Lower lobe of right lung (tissue), 2 donors: ENCODE measurements around the gene RPS2. TPM values are rescaled to one million over a fixed set of nuclear protein-coding genes. Genes with fewer than 3 reads are reported as not detected.

Experiments used
- ATAC-seq, 2 donors: fragments of 200-7000 bp; cut with Tn5 transposase; one replicate each; pipeline ENCODE4 v1.9.1; 2020 to 2022; ENCODE audit warnings: mild to moderate bottlenecking in 2 of 2, moderate library complexity in 2 of 2
- DNase-seq: peaks from one replicate; pipeline ENCODE4 v3.0.0-alpha.2; 2020
- H3K27ac ChIP-seq: fragments of 200-600 bp; one replicate; pipeline ENCODE4 v1.8.0; 2022
- H3K27me3 ChIP-seq: fragments of 200-600 bp; one replicate; pipeline ENCODE4 v1.8.0; 2022; ENCODE audit warnings: low read depth
- H3K36me3 ChIP-seq: fragments of 200-600 bp; one replicate; pipeline ENCODE4 v1.8.0; 2022; ENCODE audit warnings: mild to moderate bottlenecking
- H3K4me1 ChIP-seq: fragments of 200-600 bp; one replicate; pipeline ENCODE4 v1.8.0; 2022
- H3K4me3 ChIP-seq: fragments of 200-600 bp; one replicate; pipeline ENCODE4 v1.8.0; 2022; ENCODE audit warnings: mild to moderate bottlenecking
- H3K9me3 ChIP-seq: fragments of 200-600 bp; one replicate; pipeline ENCODE4 v1.8.0; 2022
- intact Hi-C: fragments of 100-400 bp; cut with DNase I; formaldehyde crosslinking; loops from one replicate; pipeline ENCODE4 v1.11.0; 2022
- total RNA-seq: library from RNA; stranded (reverse); fragmentation: NEBNext Ultra II Directional; extraction: Animal tissue kit (Norgen Biotek cat#: 25700); gene quantifications from one replicate; pipeline ENCODE4 v1.2.1, GENCODE V29; 2021
- TF ChIP-seq, protein P1 (sequence below): fragments of 200-600 bp; IDR thresholded peaks from one replicate; pipeline ENCODE4 v1.8.0; 2022; ENCODE audit warnings: antibody characterized with exemption, mild to moderate bottlenecking
- donor health status: DM: no; HTN: yes; CAD: no; lungs with severe emphysema.

The RPS2 gene
- total RNA-seq, 1 donor from 2014 or later: 1,721 TPM

DNA sequence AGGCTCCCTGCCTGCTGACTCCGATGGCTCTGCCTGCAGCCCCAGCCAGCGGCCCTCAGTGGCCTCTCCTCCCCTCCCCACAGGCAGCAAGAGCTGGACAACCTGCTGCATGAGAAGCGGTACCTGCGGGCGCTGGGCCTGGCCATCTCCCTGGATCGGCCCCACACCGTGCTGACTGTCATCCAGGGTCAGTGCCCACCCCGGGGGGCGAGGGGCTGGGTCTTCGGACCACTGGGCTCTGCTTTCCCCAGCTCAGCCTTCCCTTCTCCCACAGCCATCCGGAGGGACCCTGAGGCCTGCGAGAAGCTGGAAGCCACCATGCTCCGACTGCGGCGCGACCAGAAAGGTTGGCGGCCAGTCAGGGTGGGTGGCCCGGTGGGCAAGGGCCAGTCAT is 13.2 kb upstream of the RPS2 start:
- Histone ChIP-seq H3K27ac (no peak overlapping the region), H3K4me3 (no peak overlapping the region), H3K36me3 (peaks cover 45% of the 10 kb centered on the region), H3K4me1 (peaks cover 23% of the 10 kb centered on the region), H3K9me3 (no peaks in the 10 kb centered on the region), H3K27me3 (peaks cover 33% of the 10 kb centered on the region)
- TF ChIP-seq, protein P1, sequence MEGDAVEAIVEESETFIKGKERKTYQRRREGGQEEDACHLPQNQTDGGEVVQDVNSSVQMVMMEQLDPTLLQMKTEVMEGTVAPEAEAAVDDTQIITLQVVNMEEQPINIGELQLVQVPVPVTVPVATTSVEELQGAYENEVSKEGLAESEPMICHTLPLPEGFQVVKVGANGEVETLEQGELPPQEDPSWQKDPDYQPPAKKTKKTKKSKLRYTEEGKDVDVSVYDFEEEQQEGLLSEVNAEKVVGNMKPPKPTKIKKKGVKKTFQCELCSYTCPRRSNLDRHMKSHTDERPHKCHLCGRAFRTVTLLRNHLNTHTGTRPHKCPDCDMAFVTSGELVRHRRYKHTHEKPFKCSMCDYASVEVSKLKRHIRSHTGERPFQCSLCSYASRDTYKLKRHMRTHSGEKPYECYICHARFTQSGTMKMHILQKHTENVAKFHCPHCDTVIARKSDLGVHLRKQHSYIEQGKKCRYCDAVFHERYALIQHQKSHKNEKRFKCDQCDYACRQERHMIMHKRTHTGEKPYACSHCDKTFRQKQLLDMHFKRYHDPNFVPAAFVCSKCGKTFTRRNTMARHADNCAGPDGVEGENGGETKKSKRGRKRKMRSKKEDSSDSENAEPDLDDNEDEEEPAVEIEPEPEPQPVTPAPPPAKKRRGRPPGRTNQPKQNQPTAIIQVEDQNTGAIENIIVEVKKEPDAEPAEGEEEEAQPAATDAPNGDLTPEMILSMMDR: no peak
- DNase-seq: peak; percentile 47
- intact Hi-C loops: no loop called here
- no peak for ATAC-seq

DNA sequence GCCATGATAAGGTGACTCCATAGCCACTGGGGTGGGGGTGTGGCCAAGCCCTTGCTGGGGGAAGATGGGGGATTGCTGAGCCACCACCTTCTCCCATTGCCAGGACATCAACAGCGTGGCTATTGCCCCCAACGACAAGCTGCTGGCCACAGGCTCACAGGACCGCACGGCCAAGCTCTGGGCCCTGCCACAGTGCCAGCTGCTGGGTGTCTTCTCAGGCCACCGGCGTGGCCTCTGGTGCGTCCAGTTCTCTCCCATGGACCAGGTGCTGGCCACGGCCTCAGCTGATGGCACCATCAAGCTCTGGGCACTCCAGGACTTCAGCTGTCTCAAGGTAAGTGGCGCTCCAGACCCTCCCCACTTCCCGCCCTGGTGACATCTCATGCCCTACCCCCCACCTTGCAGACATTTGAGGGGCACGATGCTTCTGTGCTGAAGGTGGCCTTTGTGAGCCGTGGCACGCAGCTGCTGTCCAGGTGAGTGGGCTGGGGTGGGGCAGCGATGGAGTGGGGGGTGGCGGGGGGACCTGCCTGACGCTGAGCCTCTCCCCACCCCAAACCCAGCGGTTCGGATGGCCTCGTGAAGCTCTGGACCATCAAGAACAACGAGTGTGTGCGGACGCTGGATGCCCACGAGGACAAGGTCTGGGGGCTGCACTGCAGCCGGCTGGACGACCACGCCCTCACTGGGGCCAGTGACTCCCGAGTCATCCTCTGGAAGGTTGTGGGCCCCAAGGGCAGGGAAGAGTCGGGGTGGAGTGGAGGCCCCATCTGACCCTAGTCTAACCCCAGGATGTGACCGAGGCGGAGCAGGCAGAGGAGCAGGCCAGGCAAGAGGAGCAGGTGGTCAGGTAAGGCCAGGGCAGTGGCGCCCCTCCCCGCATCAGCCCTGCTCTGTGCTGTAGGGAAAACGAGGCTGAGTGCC is 12.6 kb upstream of the RPS2 start:
- Histone ChIP-seq H3K27ac (no peak overlapping the region), H3K4me3 (no peak overlapping the region), H3K36me3 (peaks cover 45% of the 10 kb centered on the region), H3K9me3 (no peaks in the 10 kb centered on the region), H3K4me1 (peaks cover 28% of the 10 kb centered on the region), H3K27me3 (peaks cover 33% of the 10 kb centered on the region)
- intact Hi-C loops: no loop called here
- TF ChIP-seq, protein P1: no peak
- DNase-seq (peak; percentile 41), ATAC-seq (no peak)

DNA sequence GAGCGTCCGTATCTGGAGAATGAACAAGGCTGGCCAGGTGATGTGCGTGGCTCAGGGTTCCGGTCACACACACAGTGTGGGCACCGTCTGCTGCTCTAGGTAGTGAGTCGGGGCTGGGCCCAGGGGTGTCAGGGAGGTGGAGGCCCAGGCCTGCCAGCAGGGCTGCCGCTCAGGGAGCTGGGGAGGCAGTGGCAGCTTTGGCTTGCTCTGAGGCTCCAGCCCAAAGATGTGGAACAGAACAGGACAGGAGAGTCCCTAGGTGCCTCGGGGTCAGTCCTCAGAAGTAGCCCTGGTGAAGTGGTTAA is 11.5 kb upstream of the RPS2 start:
- peaks cover 27% of the 10 kb centered on the region for H3K27me3 ChIP-seq
- ATAC-seq (no peak), DNase-seq (no peak)
- peaks cover 45% of the 10 kb centered on the region for H3K36me3 ChIP-seq
- H3K4me1 ChIP-seq: peaks cover 32% of the 10 kb centered on the region
- intact Hi-C loops: no loop called here
- TF ChIP-seq, protein P1: no peak
- H3K27ac ChIP-seq: no peak overlapping the region
- H3K4me3 ChIP-seq: no peak overlapping the region
- H3K9me3 ChIP-seq: no peaks in the 10 kb centered on the region

DNA sequence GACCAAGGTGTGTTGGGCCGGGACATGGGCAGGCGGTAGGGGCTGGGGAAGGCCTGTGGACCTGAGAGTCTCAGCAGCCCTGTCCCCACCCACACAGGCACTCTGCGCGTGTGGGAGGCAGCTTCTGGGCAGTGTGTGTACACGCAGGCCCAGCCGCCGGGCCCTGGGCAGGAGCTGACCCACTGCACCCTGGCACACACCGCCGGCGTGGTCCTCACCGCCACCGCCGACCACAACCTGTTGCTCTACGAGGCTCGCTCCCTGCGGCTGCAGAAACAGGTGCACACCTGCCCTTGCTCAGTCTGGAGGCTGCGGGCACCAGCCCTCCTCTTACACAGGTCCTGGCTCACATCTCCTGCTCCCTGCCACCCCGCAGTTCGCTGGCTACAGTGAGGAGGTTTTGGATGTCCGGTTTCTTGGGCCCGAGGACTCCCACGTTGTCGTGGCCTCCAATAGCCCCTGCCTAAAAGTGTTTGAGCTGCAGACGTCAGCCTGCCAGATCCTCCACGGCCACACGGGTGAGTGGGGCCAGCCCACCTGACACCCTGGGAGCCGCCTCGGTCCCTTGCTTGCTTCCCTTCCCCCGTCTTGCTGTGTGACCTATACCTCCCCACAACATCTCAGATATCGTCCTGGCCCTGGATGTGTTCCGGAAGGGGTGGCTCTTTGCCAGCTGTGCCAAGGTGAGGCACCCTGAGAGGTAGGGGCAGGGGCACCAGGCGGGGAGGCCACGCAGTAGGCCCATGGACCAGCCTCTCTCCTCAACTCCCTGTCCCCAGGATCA is 11.0 kb upstream of the RPS2 start:
- Histone ChIP-seq H3K4me1 (peaks cover 37% of the 10 kb centered on the region), H3K9me3 (no peaks in the 10 kb centered on the region), H3K27ac (no peak overlapping the region), H3K27me3 (peaks cover 22% of the 10 kb centered on the region), H3K4me3 (no peak overlapping the region), H3K36me3 (peaks cover 45% of the 10 kb centered on the region)
- TF ChIP-seq, protein P1: no peak
- intact Hi-C loops: no loop called here
- ATAC-seq (no peak), DNase-seq (peak; percentile 46)

DNA sequence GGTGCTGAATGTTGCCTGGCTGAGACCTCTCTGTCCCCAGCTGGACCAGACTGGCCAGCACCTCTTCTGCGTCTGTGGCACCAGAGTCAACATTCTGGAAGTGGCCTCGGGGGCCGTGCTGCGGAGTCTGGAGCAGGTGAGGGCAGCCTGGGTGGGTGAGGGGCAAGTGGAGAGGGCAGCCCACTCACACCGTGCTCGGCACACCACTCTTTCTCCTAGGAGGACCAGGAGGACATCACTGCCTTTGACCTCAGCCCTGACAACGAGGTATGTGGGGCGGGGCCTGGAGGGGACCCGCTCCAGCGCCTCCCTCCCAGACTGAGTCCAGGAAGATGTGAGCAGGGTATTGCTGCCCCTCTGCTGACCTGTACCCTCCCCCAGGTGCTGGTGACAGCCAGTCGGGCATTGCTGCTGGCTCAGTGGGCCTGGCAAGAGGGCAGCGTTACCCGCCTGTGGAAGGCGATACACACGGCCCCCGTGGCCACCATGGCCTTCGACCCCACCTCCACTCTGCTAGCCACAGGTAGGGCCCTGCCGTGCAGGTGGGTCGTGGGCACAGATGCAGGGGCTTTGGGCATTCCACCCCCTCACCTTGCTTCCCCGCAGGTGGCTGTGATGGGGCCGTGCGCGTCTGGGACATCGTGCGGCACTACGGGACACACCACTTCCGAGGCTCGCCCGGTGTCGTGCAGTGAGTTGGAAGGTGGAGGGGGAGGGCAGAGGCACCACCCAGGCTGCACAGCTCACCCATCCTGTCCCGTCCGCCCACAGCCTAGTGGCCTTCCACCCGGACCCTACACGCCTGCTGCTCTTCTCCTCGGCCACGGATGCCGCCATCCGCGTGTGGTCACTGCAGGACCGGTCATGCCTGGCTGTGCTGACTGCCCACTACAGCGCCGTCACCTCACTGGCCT is 9.8 kb upstream of the RPS2 start:
- ATAC-seq: no peak
- Histone ChIP-seq H3K9me3 (no peaks in the 10 kb centered on the region), H3K4me1 (peaks cover 31% of the 10 kb centered on the region), H3K27me3 (peaks cover 9% of the 10 kb centered on the region), H3K36me3 (peaks cover 45% of the 10 kb centered on the region), H3K4me3 (no peak overlapping the region), H3K27ac (no peak overlapping the region)
- intact Hi-C loops: no loop called here
- no peak for DNase-seq
- TF ChIP-seq, protein P1: no peak
